ENCODE data around the gene TMC2.

TMC2 gene

GRCh38 chr20:2657241-2657640, 120.9 kb downstream of the TMC2 start:
- peaks cover 88% of the 10 kb centered on the region for H3F3A ChIP-seq (ENCODE audit: control insufficient read depth, insufficient read depth)
- no peak overlapping the region for H3K4me3 ChIP-seq (ENCODE audit: low read length)
- no peak overlapping the region for H3K4me2 ChIP-seq (ENCODE audit: low read length)
- peaks cover 36% of the 10 kb centered on the region for H4K20me1 ChIP-seq (ENCODE audit: control insufficient read depth, insufficient read depth, low read depth, low read length)
- peaks cover 94% of the 10 kb centered on the region for H3K36me3 ChIP-seq (ENCODE audit: control insufficient read depth, low read length)
- no peaks in the 10 kb centered on the region for H3K27me3 ChIP-seq (ENCODE audit: control insufficient read depth, low read length)
- no peak overlapping the region for H3K27ac ChIP-seq (ENCODE audit: low read depth, low read length)
- TF ChIP-seq EZH2phosphoT487 (IDR thresholded peaks at IDR 0.05; ENCODE audit: borderline replicate concordance, low read length) (no peak), CTCF (IDR thresholded peaks at IDR 0.05; ENCODE audit: low read depth, low read length, poor library complexity, severe bottlenecking) (no peak)
- no peaks in the 10 kb centered on the region for H3K9me2 ChIP-seq (replicated peaks; ENCODE audit: control insufficient read depth, low read length)
- no peaks in the 10 kb centered on the region for H3K9me3 ChIP-seq (ENCODE audit: control insufficient read depth, insufficient read depth, low read length)
- peaks cover 18% of the 10 kb centered on the region for H3K4me1 ChIP-seq (ENCODE audit: control insufficient read depth, low read length)
- peaks cover 45% of the 10 kb centered on the region for H3K79me2 ChIP-seq (ENCODE audit: control insufficient read depth, low read length)

- no peaks in the 10 kb centered on the region for H3K9me3 ChIP-seq (ENCODE audit: control insufficient read depth, insufficient read depth, low read length)
- peaks cover 19% of the 10 kb centered on the region for H3K4me1 ChIP-seq (ENCODE audit: control insufficient read depth, low read length)
- H3F3A ChIP-seq (ENCODE audit: control insufficient read depth, insufficient read depth) = peaks cover 89% of the 10 kb centered on the region
- H3K27me3 ChIP-seq (ENCODE audit: control insufficient read depth, low read length) = no peaks in the 10 kb centered on the region
- H3K36me3 ChIP-seq (ENCODE audit: control insufficient read depth, low read length) = peaks cover 93% of the 10 kb centered on the region
- no peak overlapping the region for H3K27ac ChIP-seq (ENCODE audit: low read depth, low read length)
- H4K20me1 ChIP-seq (ENCODE audit: control insufficient read depth, insufficient read depth, low read depth, low read length) = peaks cover 36% of the 10 kb centered on the region
- H3K9me2 ChIP-seq (replicated peaks; ENCODE audit: control insufficient read depth, low read length) = no peaks in the 10 kb centered on the region
- no peak for TF ChIP-seq CTCF (IDR thresholded peaks at IDR 0.05; ENCODE audit: low read depth, low read length, poor library complexity, severe bottlenecking)
- no peak for TF ChIP-seq EZH2phosphoT487 (IDR thresholded peaks at IDR 0.05; ENCODE audit: borderline replicate concordance, low read length)
- no peak overlapping the region for H3K4me3 ChIP-seq (ENCODE audit: low read length)
- peaks cover 45% of the 10 kb centered on the region for H3K79me2 ChIP-seq (ENCODE audit: control insufficient read depth, low read length)
- no peak overlapping the region for H3K4me2 ChIP-seq (ENCODE audit: low read length)
Measured at GRCh38 chr20:2657674-2658073, 121.3 kb downstream of the TMC2 start.

- Histone ChIP-seq H3K9me3 (ENCODE audit: control insufficient read depth, insufficient read depth, low read length) (no peaks in the 10 kb centered on the region), H3K27ac (ENCODE audit: low read depth, low read length) (no peak overlapping the region), H3K79me2 (ENCODE audit: control insufficient read depth, low read length) (peaks cover 45% of the 10 kb centered on the region), H3F3A (ENCODE audit: control insufficient read depth, insufficient read depth) (peaks cover 81% of the 10 kb centered on the region), H3K4me3 (ENCODE audit: low read length) (no peak overlapping the region), H3K9me2 (replicated peaks; ENCODE audit: control insufficient read depth, low read length) (no peaks in the 10 kb centered on the region), H3K4me2 (ENCODE audit: low read length) (no peak overlapping the region), H3K36me3 (ENCODE audit: control insufficient read depth, low read length) (peaks cover 91% of the 10 kb centered on the region), H4K20me1 (ENCODE audit: control insufficient read depth, insufficient read depth, low read depth, low read length) (peaks cover 29% of the 10 kb centered on the region), H3K27me3 (ENCODE audit: control insufficient read depth, low read length) (no peaks in the 10 kb centered on the region), H3K4me1 (ENCODE audit: control insufficient read depth, low read length) (peaks cover 26% of the 10 kb centered on the region)
- TF ChIP-seq EZH2phosphoT487 (IDR thresholded peaks at IDR 0.05; ENCODE audit: borderline replicate concordance, low read length) (no peak), CTCF (IDR thresholded peaks at IDR 0.05; ENCODE audit: low read depth, low read length, poor library complexity, severe bottlenecking) (no peak)
Measured at GRCh38 chr20:2658414-2659354, 122.3 kb downstream of the TMC2 start.
